ENCODE measurements around the gene PRPH.

DNA sequence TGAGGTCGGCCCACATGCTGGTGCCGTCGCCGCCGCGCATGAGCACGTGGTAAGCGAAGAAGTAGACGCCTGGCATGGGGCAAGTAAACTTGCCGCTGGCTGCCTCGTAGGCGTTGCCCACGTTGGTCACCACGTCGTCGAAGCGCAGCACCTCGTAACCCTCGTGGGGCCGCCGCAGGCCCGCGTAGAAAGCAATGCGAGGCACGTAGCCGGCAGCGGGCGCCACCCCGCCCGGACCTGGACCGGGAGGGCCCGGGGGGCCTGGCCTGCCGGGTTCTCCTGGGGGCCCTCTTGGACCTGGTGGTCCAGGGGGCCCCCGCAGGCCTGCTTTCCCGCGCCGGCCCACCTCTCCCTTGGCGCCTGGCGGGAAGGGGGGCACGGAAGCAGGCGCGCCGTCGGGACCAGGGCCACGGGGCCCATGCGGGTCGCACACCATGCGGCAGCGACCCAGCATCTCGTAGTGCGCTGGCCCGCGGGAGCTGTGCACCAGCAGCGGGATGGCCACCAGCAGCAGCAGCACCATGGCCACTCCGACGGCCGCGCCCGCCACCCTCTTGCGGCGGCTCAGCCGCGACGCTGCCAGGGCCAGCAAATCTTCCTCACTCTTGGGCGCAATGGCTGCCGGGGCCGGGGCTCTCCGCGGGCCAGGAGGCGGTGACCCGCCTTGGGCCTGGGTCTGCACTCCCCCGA, 41.2 kb downstream of the PRPH start:
- TF ChIP-seq TCF7 (IDR thresholded peaks at IDR 0.05; ENCODE audit: borderline replicate concordance) (no peak), NBN (IDR thresholded peaks at IDR 0.05) (no peak), RAD21 (IDR thresholded peaks at IDR 0.05; ENCODE audit: insufficient read depth, low read depth, low read length) (no peak), FOS (IDR thresholded peaks at IDR 0.05; ENCODE audit: borderline replicate concordance, extremely low read depth, insufficient read length) (no peak), EZH2 (IDR thresholded peaks at IDR 0.05; ENCODE audit: borderline replicate concordance, control insufficient read depth, low read depth, low read length) (no peak), GABPA (IDR thresholded peaks at IDR 0.05; ENCODE audit: low read depth) (no peak), BHLHE40 (IDR thresholded peaks at IDR 0.05; ENCODE audit: borderline replicate concordance in 1 of 2, low read depth in 2 of 2, low read length in 1 of 2) (no peak), ZNF24 (IDR thresholded peaks at IDR 0.05) (no peak), ETV6 (conservative IDR thresholded peaks at IDR 0.05 in 1 of 2, IDR thresholded peaks at IDR 0.05 in 1 of 2; ENCODE audit: borderline replicate concordance in 1 of 2, low read depth in 1 of 2) (no peak)
- TF ChIP-seq, protein P1, sequence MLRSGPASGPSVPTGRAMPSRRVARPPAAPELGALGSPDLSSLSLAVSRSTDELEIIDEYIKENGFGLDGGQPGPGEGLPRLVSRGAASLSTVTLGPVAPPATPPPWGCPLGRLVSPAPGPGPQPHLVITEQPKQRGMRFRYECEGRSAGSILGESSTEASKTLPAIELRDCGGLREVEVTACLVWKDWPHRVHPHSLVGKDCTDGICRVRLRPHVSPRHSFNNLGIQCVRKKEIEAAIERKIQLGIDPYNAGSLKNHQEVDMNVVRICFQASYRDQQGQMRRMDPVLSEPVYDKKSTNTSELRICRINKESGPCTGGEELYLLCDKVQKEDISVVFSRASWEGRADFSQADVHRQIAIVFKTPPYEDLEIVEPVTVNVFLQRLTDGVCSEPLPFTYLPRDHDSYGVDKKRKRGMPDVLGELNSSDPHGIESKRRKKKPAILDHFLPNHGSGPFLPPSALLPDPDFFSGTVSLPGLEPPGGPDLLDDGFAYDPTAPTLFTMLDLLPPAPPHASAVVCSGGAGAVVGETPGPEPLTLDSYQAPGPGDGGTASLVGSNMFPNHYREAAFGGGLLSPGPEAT (IDR thresholded peaks at IDR 0.05; ENCODE audit: low read depth) = no peak
- TF ChIP-seq, protein P2, sequence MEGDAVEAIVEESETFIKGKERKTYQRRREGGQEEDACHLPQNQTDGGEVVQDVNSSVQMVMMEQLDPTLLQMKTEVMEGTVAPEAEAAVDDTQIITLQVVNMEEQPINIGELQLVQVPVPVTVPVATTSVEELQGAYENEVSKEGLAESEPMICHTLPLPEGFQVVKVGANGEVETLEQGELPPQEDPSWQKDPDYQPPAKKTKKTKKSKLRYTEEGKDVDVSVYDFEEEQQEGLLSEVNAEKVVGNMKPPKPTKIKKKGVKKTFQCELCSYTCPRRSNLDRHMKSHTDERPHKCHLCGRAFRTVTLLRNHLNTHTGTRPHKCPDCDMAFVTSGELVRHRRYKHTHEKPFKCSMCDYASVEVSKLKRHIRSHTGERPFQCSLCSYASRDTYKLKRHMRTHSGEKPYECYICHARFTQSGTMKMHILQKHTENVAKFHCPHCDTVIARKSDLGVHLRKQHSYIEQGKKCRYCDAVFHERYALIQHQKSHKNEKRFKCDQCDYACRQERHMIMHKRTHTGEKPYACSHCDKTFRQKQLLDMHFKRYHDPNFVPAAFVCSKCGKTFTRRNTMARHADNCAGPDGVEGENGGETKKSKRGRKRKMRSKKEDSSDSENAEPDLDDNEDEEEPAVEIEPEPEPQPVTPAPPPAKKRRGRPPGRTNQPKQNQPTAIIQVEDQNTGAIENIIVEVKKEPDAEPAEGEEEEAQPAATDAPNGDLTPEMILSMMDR (IDR thresholded peaks at IDR 0.05 in 2 of 3, conservative IDR thresholded peaks at IDR 0.05 in 1 of 3; ENCODE audit: control insufficient read depth in 2 of 3, extremely low read depth in 1 of 3, insufficient read depth in 1 of 3, low read depth in 3 of 3, low read length in 3 of 3) = no peak
- TF ChIP-seq, protein P3, sequence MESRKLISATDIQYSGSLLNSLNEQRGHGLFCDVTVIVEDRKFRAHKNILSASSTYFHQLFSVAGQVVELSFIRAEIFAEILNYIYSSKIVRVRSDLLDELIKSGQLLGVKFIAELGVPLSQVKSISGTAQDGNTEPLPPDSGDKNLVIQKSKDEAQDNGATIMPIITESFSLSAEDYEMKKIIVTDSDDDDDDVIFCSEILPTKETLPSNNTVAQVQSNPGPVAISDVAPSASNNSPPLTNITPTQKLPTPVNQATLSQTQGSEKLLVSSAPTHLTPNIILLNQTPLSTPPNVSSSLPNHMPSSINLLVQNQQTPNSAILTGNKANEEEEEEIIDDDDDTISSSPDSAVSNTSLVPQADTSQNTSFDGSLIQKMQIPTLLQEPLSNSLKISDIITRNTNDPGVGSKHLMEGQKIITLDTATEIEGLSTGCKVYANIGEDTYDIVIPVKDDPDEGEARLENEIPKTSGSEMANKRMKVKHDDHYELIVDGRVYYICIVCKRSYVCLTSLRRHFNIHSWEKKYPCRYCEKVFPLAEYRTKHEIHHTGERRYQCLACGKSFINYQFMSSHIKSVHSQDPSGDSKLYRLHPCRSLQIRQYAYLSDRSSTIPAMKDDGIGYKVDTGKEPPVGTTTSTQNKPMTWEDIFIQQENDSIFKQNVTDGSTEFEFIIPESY (IDR thresholded peaks at IDR 0.05) = no peak
- TF ChIP-seq, protein P4, sequence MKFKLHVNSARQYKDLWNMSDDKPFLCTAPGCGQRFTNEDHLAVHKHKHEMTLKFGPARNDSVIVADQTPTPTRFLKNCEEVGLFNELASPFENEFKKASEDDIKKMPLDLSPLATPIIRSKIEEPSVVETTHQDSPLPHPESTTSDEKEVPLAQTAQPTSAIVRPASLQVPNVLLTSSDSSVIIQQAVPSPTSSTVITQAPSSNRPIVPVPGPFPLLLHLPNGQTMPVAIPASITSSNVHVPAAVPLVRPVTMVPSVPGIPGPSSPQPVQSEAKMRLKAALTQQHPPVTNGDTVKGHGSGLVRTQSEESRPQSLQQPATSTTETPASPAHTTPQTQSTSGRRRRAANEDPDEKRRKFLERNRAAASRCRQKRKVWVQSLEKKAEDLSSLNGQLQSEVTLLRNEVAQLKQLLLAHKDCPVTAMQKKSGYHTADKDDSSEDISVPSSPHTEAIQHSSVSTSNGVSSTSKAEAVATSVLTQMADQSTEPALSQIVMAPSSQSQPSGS (IDR thresholded peaks at IDR 0.05; ENCODE audit: low read length) = no peak
